Measurements from ENCODE around the gene ERC1.

GRCh38 chr12:1130164-1130563 is 139.1 kb downstream of the ERC1 start:
- TF ChIP-seq, protein P1, sequence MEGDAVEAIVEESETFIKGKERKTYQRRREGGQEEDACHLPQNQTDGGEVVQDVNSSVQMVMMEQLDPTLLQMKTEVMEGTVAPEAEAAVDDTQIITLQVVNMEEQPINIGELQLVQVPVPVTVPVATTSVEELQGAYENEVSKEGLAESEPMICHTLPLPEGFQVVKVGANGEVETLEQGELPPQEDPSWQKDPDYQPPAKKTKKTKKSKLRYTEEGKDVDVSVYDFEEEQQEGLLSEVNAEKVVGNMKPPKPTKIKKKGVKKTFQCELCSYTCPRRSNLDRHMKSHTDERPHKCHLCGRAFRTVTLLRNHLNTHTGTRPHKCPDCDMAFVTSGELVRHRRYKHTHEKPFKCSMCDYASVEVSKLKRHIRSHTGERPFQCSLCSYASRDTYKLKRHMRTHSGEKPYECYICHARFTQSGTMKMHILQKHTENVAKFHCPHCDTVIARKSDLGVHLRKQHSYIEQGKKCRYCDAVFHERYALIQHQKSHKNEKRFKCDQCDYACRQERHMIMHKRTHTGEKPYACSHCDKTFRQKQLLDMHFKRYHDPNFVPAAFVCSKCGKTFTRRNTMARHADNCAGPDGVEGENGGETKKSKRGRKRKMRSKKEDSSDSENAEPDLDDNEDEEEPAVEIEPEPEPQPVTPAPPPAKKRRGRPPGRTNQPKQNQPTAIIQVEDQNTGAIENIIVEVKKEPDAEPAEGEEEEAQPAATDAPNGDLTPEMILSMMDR (IDR thresholded peaks at IDR 0.05), result no peak
- no peak for TF ChIP-seq POLR2A (IDR thresholded peaks at IDR 0.05)

All from suprapubic skin (tissue), 3 donors.